ENCODE data around the gene RUNDC3A. TPM values are rescaled to one million over a fixed set of nuclear protein-coding genes. Genes with fewer than 3 reads are reported as not detected.
A peak's percentile ranks its signal among the peaks of the same experiment; 100 is the strongest.

The RUNDC3A gene
- total and polyA plus RNA-seq, 2 of the 13 experiments (the other 11 are each of a cell fraction or from before 2014, with no cell fraction given) = 0.25 TPM; not detected in 1

- TF ChIP-seq REST (IDR thresholded peaks at IDR 0.05; ENCODE audit: borderline replicate concordance in 1 of 2, low read depth in 1 of 2, low read length in 2 of 2) (peak in 1 of 2 experiments; percentile 26; a peak in 1 of 4 replicates), THAP8 (CRISPR knock-in tag; IDR thresholded peaks at IDR 0.05; ENCODE audit: borderline replicate concordance) (peak; percentile 57; the same call in 1 of the 2 replicates), TAF1 (CRISPR knock-in tag; IDR thresholded peaks at IDR 0.05) (peak; percentile 98), ZNF121 (CRISPR knock-in tag; IDR thresholded peaks at IDR 0.05) (peak; percentile 25; the same call in 1 of the 2 replicates), CCDC6 (CRISPR knock-in tag; IDR thresholded peaks at IDR 0.05) (0 out of 2 replicates have a peak, but pooled peaks have one; percentile 73), ZNF598 (CRISPR knock-in tag; IDR thresholded peaks at IDR 0.05; ENCODE audit: borderline replicate concordance) (peak; percentile 57; the same call in 1 of the 2 replicates), ZNF230 (CRISPR knock-in tag; IDR thresholded peaks at IDR 0.05) (no peak), ZNF414 (CRISPR knock-in tag; IDR thresholded peaks at IDR 0.05) (0 out of 2 replicates have a peak, but pooled peaks have one; percentile 8), DBP (CRISPR knock-in tag; IDR thresholded peaks at IDR 0.05; ENCODE audit: not compliant biosample characterization) (no peak), ZGPAT (CRISPR knock-in tag; IDR thresholded peaks at IDR 0.05) (peak; percentile 78), ZFP36L1 (CRISPR knock-in tag; IDR thresholded peaks at IDR 0.05) (peak; percentile 7; the same call in 1 of the 2 replicates), NFKB2 (CRISPR knock-in tag; IDR thresholded peaks at IDR 0.05; ENCODE audit: borderline replicate concordance) (peak; percentile 73; the same call in 1 of the 2 replicates), XBP1 (CRISPR knock-in tag; IDR thresholded peaks at IDR 0.05) (no peak), GMEB1 (CRISPR knock-in tag; IDR thresholded peaks at IDR 0.05; ENCODE audit: borderline replicate concordance) (peak; percentile 71), JARID2 (CRISPR knock-in tag; IDR thresholded peaks at IDR 0.05; ENCODE audit: insufficient replicate concordance) (peak; percentile 55), SIX4 (CRISPR knock-in tag; IDR thresholded peaks at IDR 0.05) (peak; percentile 74; the same call in 1 of the 2 replicates), TAF15 (IDR thresholded peaks at IDR 0.05; ENCODE audit: low read depth, low read length, poor library complexity, severe bottlenecking) (no peak), BRF2 (CRISPR knock-in tag; IDR thresholded peaks at IDR 0.05) (no peak)
Observed at GRCh38 chr17:44344939-44345453, 36.6 kb downstream of the RUNDC3A start, which contains the start of gene GRN (continued).
